BJ (cell line): ENCODE results near the gene SAMD14. TPM values are rescaled to one million over a fixed set of nuclear protein-coding genes. Genes with fewer than 3 reads are reported as not detected.

Source experiments
- CTCF ChIA-PET: fragments of 350-600 bp; formaldehyde crosslinking; extraction: SDS; loops from one replicate; lab custom pipeline; 2021; ENCODE audit warnings: antibody characterized with exemption, inconsistent platforms; lab: Yijun Ruan, JAX
- POLR2A ChIA-PET: fragments of 300-600 bp; sonication (Branson Sonifier 250); formaldehyde crosslinking; extraction: SDS; loops from one replicate; lab custom pipeline; 2021; ENCODE audit warnings: antibody characterized with exemption; lab: Charles Lee
- DNase-seq: peaks from one replicate; pipeline ENCODE4 v3.0.0-alpha.2; 2011; ENCODE audit warnings: low read depth
- H3K27me3 ChIP-seq: 2 replicates; pipeline ENCODE4 v1.6.0; 2011; ENCODE audit warnings: low read length; ENCODE audit not compliant: control insufficient read depth, insufficient read depth
- H3K36me3 ChIP-seq: 2 replicates; pipeline ENCODE4 v1.5.1; 2011; ENCODE audit warnings: low read length; ENCODE audit not compliant: control insufficient read depth, insufficient read depth
- H3K4me3 ChIP-seq: 2 replicates; pipeline ENCODE4 v1.5.1; 2011; ENCODE audit warnings: low read depth, mild to moderate bottlenecking, control low read depth, low read length
- CTCF ChIP-seq: IDR thresholded peaks from 2 replicates; pipeline ENCODE4 v1.5.1; 2011; ENCODE audit warnings: low read depth, mild to moderate bottlenecking, control low read depth, inconsistent platforms, low read length, moderate library complexity; ENCODE audit not compliant: insufficient read depth
- polyA plus RNA-seq: library from polyadenylated mRNA; depleted of rRNA; stranded (reverse); fragments of >200 nt; gene quantifications from 2 replicates; pipeline ENCODE4 v1.2.3, GENCODE V29; 2011

Gene SAMD14
- polyA plus RNA-seq, 1 experiment: 5.3 TPM

- no peak overlapping the region for H3K4me3 ChIP-seq
- H3K27me3 ChIP-seq: no peaks in the 10 kb centered on the region
- ChIA-PET CTCF (interaction anchor here (0.9 to 1.6 kb wide), 3 partner anchors 12 to 64 kb away, joined by 3 to 4 read pairs (median 3); no protein-coding TSS in a partner anchor), POLR2A (no interaction called here)
- no peak for TF ChIP-seq CTCF
- no peaks in the 10 kb centered on the region for H3K36me3 ChIP-seq
- DNase-seq: no peak
These were observed 27.9 kb upstream of the SAMD14 start for GRCh38 chr17:50157891-50158290.

- H3K27me3 ChIP-seq: no peaks in the 10 kb centered on the region
- no peak for DNase-seq
- H3K4me3 ChIP-seq: no peak overlapping the region
- H3K36me3 ChIP-seq: no peaks in the 10 kb centered on the region
- ChIA-PET POLR2A (no interaction called here), CTCF (interaction anchor here (0.7 to 2.2 kb wide), 10 partner anchors 8 to 160 kb away, joined by 3 to 7 read pairs (median 4); no protein-coding TSS in a partner anchor)
- TF ChIP-seq CTCF: no peak
These were observed 25.3 kb upstream of the SAMD14 start for GRCh38 chr17:50155115-50155819.

GRCh38 chr17:50154604-50155003 is 24.6 kb upstream of the SAMD14 start:
- DNase-seq: no peak
- Histone ChIP-seq H3K27me3 (no peaks in the 10 kb centered on the region), H3K4me3 (no peak overlapping the region), H3K36me3 (no peaks in the 10 kb centered on the region)
- CTCF ChIA-PET: interaction anchor here (0.6 to 2.2 kb wide), 9 partner anchors 9 to 143 kb away, joined by 3 to 7 read pairs (median 4); no protein-coding TSS in a partner anchor
- POLR2A ChIA-PET: no interaction called here
- no peak for TF ChIP-seq CTCF

- Histone ChIP-seq H3K4me3 (no peak overlapping the region), H3K36me3 (no peaks in the 10 kb centered on the region), H3K27me3 (no peaks in the 10 kb centered on the region)
- CTCF ChIA-PET: interaction anchor here (0.6 to 1.4 kb wide), 6 partner anchors 10 to 144 kb away, joined by 3 to 4 read pairs (median 3); no protein-coding TSS in a partner anchor
- no peak for DNase-seq
- TF ChIP-seq CTCF: no peak
- POLR2A ChIA-PET: no interaction called here
These were observed 24.0 kb upstream of the SAMD14 start for GRCh38 chr17:50153650-50154575.

- TF ChIP-seq CTCF: no peak
- Histone ChIP-seq H3K27me3 (no peaks in the 10 kb centered on the region), H3K4me3 (peak overlapping the region; percentile 67; the same call in 1 of the 2 replicates), H3K36me3 (no peaks in the 10 kb centered on the region)
- ChIA-PET POLR2A (no interaction called here), CTCF (interaction anchor here (0.8 to 3.8 kb wide), 13 partner anchors 9 to 153 kb away, joined by 3 to 30 read pairs (median 5); partner anchors contain the start of gene SGCA)
- no peak for DNase-seq
These were observed 22.8 kb upstream of the SAMD14 start for GRCh38 chr17:50152736-50153135.
